NB4 (cell line): Measurements from ENCODE around the gene CUTC.

ENCODE experiments used
- DNase-seq: peaks from one replicate; pipeline ENCODE4 v3.0.0; 2010; ENCODE audit warnings: low read depth
- H3K4me3 ChIP-seq: one replicate; pipeline ENCODE4 v1.5.1; 2011; ENCODE audit warnings: mild to moderate bottlenecking, low read depth, low read length, moderate library complexity
- MYC ChIP-seq: IDR thresholded peaks from 2 replicates; pipeline ENCODE4 v1.6.1; 2011; ENCODE audit warnings: low read depth, low read length
- POLR2A ChIP-seq: IDR thresholded peaks from 2 replicates; pipeline ENCODE4 v1.6.1; 2011; ENCODE audit warnings: mild to moderate bottlenecking; ENCODE audit not compliant: insufficient read length; ENCODE audit errors: extremely low read depth
- TF ChIP-seq, protein P1 (sequence below): IDR thresholded peaks from 2 replicates; pipeline ENCODE4 v1.6.1; 2011; ENCODE audit warnings: low read depth, low read length
- TF ChIP-seq, protein P2 (sequence below): IDR thresholded peaks from one replicate; pipeline ENCODE4 v1.5.1; 2012; ENCODE audit warnings: low read depth, low read length

CUTC gene

DNA sequence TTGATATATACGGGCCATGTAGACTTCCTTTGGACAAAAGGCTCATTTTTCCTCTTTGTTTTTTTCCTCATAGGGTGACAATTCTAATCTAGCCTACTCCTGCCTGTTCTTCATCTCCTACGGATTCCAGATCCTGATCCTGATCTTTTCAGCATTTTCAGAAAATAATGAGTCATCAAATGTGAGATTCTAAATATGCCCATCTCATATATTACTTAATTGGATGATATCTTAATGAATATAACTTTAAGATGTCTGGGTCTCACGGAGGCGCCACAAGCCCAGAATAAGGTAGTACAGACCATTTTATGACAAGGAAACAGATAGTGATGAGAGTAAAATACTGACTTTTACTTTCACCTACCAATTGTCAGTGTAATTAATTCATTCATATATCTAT, 61.8 kb downstream of the CUTC start:
- TF ChIP-seq MYC (no peak), POLR2A (no peak)
- TF ChIP-seq, protein P1, sequence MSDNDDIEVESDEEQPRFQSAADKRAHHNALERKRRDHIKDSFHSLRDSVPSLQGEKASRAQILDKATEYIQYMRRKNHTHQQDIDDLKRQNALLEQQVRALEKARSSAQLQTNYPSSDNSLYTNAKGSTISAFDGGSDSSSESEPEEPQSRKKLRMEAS, result no peak
- H3K4me3 ChIP-seq, result no peak overlapping the region
- DNase-seq, result no peak

DNA sequence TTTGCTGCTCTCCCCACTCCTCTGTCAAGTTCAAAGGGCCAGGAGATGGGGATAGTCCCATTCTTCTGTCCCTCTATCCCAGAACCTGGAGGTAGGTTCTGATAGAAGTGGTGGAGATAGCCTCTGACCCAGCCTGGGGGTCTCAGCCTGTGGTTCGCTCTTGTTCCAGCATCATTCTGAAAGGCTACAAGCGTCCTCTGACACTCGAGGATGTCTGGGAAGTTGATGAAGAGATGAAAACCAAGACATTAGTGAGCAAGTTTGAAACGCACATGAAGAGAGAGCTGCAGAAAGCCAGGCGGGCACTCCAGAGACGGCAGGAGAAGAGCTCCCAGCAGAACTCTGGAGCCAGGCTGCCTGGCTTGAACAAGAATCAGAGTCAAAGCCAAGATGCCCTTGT, 64.9 kb downstream of the CUTC start:
- no peak for DNase-seq
- TF ChIP-seq, protein P1, result no peak
- TF ChIP-seq MYC (no peak), POLR2A (no peak)
- TF ChIP-seq, protein P2, sequence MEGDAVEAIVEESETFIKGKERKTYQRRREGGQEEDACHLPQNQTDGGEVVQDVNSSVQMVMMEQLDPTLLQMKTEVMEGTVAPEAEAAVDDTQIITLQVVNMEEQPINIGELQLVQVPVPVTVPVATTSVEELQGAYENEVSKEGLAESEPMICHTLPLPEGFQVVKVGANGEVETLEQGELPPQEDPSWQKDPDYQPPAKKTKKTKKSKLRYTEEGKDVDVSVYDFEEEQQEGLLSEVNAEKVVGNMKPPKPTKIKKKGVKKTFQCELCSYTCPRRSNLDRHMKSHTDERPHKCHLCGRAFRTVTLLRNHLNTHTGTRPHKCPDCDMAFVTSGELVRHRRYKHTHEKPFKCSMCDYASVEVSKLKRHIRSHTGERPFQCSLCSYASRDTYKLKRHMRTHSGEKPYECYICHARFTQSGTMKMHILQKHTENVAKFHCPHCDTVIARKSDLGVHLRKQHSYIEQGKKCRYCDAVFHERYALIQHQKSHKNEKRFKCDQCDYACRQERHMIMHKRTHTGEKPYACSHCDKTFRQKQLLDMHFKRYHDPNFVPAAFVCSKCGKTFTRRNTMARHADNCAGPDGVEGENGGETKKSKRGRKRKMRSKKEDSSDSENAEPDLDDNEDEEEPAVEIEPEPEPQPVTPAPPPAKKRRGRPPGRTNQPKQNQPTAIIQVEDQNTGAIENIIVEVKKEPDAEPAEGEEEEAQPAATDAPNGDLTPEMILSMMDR, result no peak
- no peak overlapping the region for H3K4me3 ChIP-seq

DNA sequence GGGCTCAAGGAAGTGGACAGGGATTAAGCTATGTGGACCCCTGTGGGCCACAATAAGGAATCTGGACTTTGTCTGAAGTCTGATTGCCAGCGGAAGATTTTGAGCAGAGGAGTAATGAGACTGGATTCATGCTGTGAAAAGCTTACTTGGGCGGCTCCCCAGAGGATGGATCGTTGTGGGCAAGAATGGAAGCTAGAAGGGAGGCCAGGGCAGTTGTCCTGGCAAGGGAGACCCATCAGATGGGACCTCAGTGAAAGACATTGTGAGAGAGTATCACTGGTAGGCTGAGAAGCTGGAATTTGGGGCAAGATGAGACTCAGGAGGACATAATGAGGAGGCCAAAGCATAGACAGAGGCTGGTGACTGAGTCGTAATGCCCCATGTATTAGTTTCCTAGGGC, 66.0 kb downstream of the CUTC start:
- TF ChIP-seq MYC (no peak), POLR2A (no peak)
- TF ChIP-seq, protein P1, result no peak
- TF ChIP-seq, protein P2, result no peak
- no peak overlapping the region for H3K4me3 ChIP-seq
- DNase-seq, result no peak

DNA sequence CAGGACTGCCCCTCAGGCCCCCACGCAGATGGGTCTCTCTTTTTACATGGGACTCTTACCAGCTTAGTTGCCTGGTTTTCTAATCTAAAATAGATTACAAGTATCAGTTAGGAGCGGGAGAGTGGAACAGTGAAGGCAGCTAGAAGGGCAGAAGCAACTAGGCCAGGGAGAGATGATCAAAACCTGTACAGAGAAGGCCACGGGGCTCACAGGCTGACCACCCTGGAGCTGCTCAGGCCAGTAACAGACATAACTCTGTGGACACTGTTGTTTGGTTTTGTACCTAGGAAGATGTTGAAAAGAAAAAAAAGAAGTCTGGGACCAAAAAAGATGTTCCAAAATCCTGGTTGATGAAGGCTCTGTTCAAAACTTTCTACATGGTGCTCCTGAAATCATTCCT, 66.9 kb downstream of the CUTC start:
- DNase-seq, result no peak

DNA sequence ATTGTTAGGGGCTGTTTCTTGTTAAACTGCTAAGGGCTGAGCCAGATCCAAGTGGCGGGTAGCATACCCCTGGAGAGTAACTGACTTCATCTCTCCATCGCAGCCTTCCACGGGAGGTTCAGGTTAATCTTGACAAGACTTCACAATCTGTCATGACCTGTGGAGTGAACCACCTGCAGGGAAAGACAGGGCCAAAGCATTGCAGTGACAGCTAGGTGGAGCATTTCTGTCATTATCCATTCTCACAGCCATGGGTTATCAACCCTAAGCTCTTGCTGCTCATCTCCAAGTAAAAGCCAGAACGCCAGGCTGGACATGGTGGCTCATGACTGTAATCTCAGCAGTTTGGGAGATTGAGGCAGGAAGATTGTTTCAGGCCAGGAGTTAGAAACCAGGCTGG, 67.6 kb downstream of the CUTC start:
- TF ChIP-seq, protein P1, result no peak
- TF ChIP-seq, protein P2, result no peak
- TF ChIP-seq POLR2A (no peak), MYC (no peak)
- DNase-seq, result no peak
- no peak overlapping the region for H3K4me3 ChIP-seq

More for the DNA sequence above, 66.9 kb downstream of the CUTC start:
- TF ChIP-seq MYC (no peak), POLR2A (no peak)
- TF ChIP-seq, protein P1, result no peak
- TF ChIP-seq, protein P2, result no peak
- H3K4me3 ChIP-seq, result no peak overlapping the region

DNA sequence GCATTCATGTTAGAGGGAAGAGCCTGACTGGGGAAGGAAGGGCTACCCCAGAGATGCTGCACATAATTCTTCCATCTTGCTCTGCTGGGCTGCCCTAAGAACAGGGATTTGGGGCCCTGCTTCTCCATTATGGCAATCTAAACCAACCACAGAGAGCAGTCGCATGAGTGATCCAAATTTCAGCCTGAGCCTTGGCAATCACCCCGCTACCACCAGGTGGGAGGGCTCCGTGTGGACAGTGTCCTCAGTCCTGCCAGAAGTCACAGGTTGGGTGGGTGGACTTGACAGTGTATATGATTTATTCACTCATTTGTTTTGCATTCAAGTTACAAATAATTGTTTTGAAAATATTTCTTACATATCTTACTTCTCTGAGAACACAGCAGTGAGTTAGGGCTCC, 72.4 kb downstream of the CUTC start:
- DNase-seq, result no peak
- TF ChIP-seq, protein P2, result no peak
- TF ChIP-seq, protein P1, result no peak
- no peak for TF ChIP-seq POLR2A
- TF ChIP-seq MYC, result no peak
- no peak overlapping the region for H3K4me3 ChIP-seq
